OCI-LY1 (cell line): Measurements from ENCODE around the gene RAB3IL1.
"Not testable (repeated sequence)": the region's sequence is repeated elsewhere in the genome, so short reads cannot be mapped to it uniquely, and the experiment has no call there.

Source experiments
- H2AFZ ChIP-seq: fragments of 200-600 bp; sonication (generic), shearing (Covaris generic); 2 replicates; pipeline ENCODE4 v1.6.0; 2014; ENCODE audit warnings: antibody characterized with exemption, mild to moderate bottlenecking, low read length
- H3F3A ChIP-seq: fragments of 200-600 bp; sonication (generic), shearing (Covaris generic); 2 replicates; pipeline ENCODE4 v1.6.0; 2014; ENCODE audit warnings: mild to moderate bottlenecking, antibody characterized with exemption, low read length, moderate library complexity; ENCODE audit not compliant: insufficient read depth
- H3K27ac ChIP-seq: fragments of 200-600 bp; sonication (generic); 2 replicates; pipeline ENCODE4 v1.5.1; 2014; ENCODE audit warnings: low read length, mixed run types, mild to moderate bottlenecking, low read depth; ENCODE audit not compliant: poor library complexity, severe bottlenecking
- H3K27me3 ChIP-seq: fragments of 200-600 bp; sonication (generic); 2 replicates; pipeline ENCODE4 v1.6.0; 2014; ENCODE audit warnings: antibody characterized with exemption, mild to moderate bottlenecking, low read length, moderate library complexity; ENCODE audit not compliant: insufficient read depth
- H3K36me3 ChIP-seq: fragments of 200-600 bp; sonication (generic); 2 replicates; pipeline ENCODE4 v1.6.1; 2014; ENCODE audit warnings: mild to moderate bottlenecking, antibody characterized with exemption, low read length, moderate library complexity, mixed read lengths; ENCODE audit not compliant: insufficient read depth
- H3K4me1 ChIP-seq: fragments of 200-600 bp; sonication (generic); 2 replicates; pipeline ENCODE4 v1.5.1; 2014; ENCODE audit warnings: mild to moderate bottlenecking, low read length, moderate library complexity; ENCODE audit not compliant: insufficient read depth, severe bottlenecking
- H3K4me2 ChIP-seq: fragments of 200-600 bp; sonication (generic), shearing (Covaris generic); 2 replicates; pipeline ENCODE4 v1.6.1; 2014; ENCODE audit warnings: low read length
- H3K4me3 ChIP-seq: fragments of 200-600 bp; sonication (generic); 2 replicates; pipeline ENCODE4 v1.5.1; 2014; ENCODE audit warnings: low read length, low read depth, mild to moderate bottlenecking, mixed read lengths; ENCODE audit not compliant: poor library complexity, severe bottlenecking
- H3K79me2 ChIP-seq: fragments of 200-600 bp; shearing (Covaris generic); 2 replicates; pipeline ENCODE4 v1.6.1; 2016; ENCODE audit warnings: mixed run types, low read length, mixed read lengths; ENCODE audit not compliant: insufficient read depth
- H3K9ac ChIP-seq: fragments of 200-600 bp; sonication (generic), shearing (Covaris generic); 2 replicates; pipeline ENCODE4 v1.6.1; 2014; ENCODE audit warnings: mild to moderate bottlenecking, low read length, mixed read lengths
- H3K9me2 ChIP-seq: fragments of 200-600 bp; sonication (generic), shearing (Covaris generic); 2 replicates; pipeline ENCODE4 v1.6.1; 2014; ENCODE audit warnings: low read depth, mild to moderate bottlenecking, low read length, mixed read lengths
- H3K9me3 ChIP-seq: fragments of 200-600 bp; shearing (Covaris generic); 2 replicates; pipeline ENCODE4 v1.6.1; 2014; ENCODE audit warnings: low read length, mixed read lengths
- H4K20me1 ChIP-seq: fragments of 200-600 bp; sonication (generic), shearing (Covaris generic); 2 replicates; pipeline ENCODE4 v1.6.0; 2016; ENCODE audit warnings: mild to moderate bottlenecking, low read length; ENCODE audit not compliant: insufficient read depth
- EZH2 ChIP-seq: fragments of 200-600 bp; sonication (generic), shearing (Covaris generic); IDR thresholded peaks from 2 replicates; pipeline ENCODE4 v1.8.0; 2017; ENCODE audit warnings: borderline replicate concordance, mixed run types, mild to moderate bottlenecking, antibody characterized with exemption, low read length, moderate library complexity, mixed read lengths
- TF ChIP-seq, protein P1 (sequence below): fragments of 200-600 bp; sonication (generic), shearing (Covaris generic); IDR thresholded peaks from 2 replicates; pipeline ENCODE4 v1.5.1; 2017; ENCODE audit warnings: mild to moderate bottlenecking, antibody characterized with exemption, low read length, moderate library complexity, mixed read lengths

Gene RAB3IL1

GRCh38 chr11:61955422-61956135 lies 38.2 kb upstream of the RAB3IL1 start:
- no peak overlapping the region for H3K4me2 ChIP-seq
- no peaks in the 10 kb centered on the region for H3K79me2 ChIP-seq
- no peak overlapping the region for H2AFZ ChIP-seq
- no peak overlapping the region for H3K9ac ChIP-seq
- no peaks in the 10 kb centered on the region for H3K27me3 ChIP-seq
- H3K9me2 ChIP-seq = no peaks in the 10 kb centered on the region
- no peaks in the 10 kb centered on the region for H4K20me1 ChIP-seq
- H3K4me3 ChIP-seq = no peak overlapping the region
- no peak overlapping the region for H3K27ac ChIP-seq
- H3K4me1 ChIP-seq = no peaks in the 10 kb centered on the region
- no peaks in the 10 kb centered on the region for H3K36me3 ChIP-seq
- no peaks in the 10 kb centered on the region for H3K9me3 ChIP-seq
- no peaks in the 10 kb centered on the region for H3F3A ChIP-seq
- TF ChIP-seq EZH2 = no peak
- TF ChIP-seq, protein P1, sequence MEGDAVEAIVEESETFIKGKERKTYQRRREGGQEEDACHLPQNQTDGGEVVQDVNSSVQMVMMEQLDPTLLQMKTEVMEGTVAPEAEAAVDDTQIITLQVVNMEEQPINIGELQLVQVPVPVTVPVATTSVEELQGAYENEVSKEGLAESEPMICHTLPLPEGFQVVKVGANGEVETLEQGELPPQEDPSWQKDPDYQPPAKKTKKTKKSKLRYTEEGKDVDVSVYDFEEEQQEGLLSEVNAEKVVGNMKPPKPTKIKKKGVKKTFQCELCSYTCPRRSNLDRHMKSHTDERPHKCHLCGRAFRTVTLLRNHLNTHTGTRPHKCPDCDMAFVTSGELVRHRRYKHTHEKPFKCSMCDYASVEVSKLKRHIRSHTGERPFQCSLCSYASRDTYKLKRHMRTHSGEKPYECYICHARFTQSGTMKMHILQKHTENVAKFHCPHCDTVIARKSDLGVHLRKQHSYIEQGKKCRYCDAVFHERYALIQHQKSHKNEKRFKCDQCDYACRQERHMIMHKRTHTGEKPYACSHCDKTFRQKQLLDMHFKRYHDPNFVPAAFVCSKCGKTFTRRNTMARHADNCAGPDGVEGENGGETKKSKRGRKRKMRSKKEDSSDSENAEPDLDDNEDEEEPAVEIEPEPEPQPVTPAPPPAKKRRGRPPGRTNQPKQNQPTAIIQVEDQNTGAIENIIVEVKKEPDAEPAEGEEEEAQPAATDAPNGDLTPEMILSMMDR = no peak

GRCh38 chr11:61954851-61955421 lies 37.6 kb upstream of the RAB3IL1 start:
- H3K9me3 ChIP-seq = no peaks in the 10 kb centered on the region
- H3K4me1 ChIP-seq = no peaks in the 10 kb centered on the region
- H3K9ac ChIP-seq = no peak overlapping the region
- no peaks in the 10 kb centered on the region for H3F3A ChIP-seq
- H3K36me3 ChIP-seq = no peaks in the 10 kb centered on the region
- H3K4me3 ChIP-seq = no peak overlapping the region
- no peak overlapping the region for H2AFZ ChIP-seq
- H3K4me2 ChIP-seq = no peak overlapping the region
- H4K20me1 ChIP-seq = no peaks in the 10 kb centered on the region
- H3K9me2 ChIP-seq = no peaks in the 10 kb centered on the region
- H3K27ac ChIP-seq = no peak overlapping the region
- H3K27me3 ChIP-seq = no peaks in the 10 kb centered on the region
- no peaks in the 10 kb centered on the region for H3K79me2 ChIP-seq
- TF ChIP-seq, protein P1 = no peak
- no peak for TF ChIP-seq EZH2

GRCh38 chr11:61954106-61954850 lies 36.9 kb upstream of the RAB3IL1 start:
- Histone ChIP-seq H3K4me2 (no peak overlapping the region), H3F3A (no peaks in the 10 kb centered on the region), H4K20me1 (no peaks in the 10 kb centered on the region), H3K9ac (no peak overlapping the region), H3K79me2 (no peaks in the 10 kb centered on the region), H3K9me2 (no peaks in the 10 kb centered on the region), H3K4me1 (no peaks in the 10 kb centered on the region), H3K27me3 (no peaks in the 10 kb centered on the region), H3K4me3 (no peak overlapping the region), H2AFZ (no peak overlapping the region), H3K36me3 (no peaks in the 10 kb centered on the region), H3K9me3 (no peaks in the 10 kb centered on the region), H3K27ac (no peak overlapping the region)
- TF ChIP-seq, protein P1 = no peak

GRCh38 chr11:61953632-61954031 lies 36.3 kb upstream of the RAB3IL1 start:
- not testable (repeated sequence) for H3K9ac ChIP-seq, H3K36me3 ChIP-seq, H3K4me1 ChIP-seq, H2AFZ ChIP-seq, H3K9me3 ChIP-seq, H4K20me1 ChIP-seq, H3K9me2 ChIP-seq, H3K79me2 ChIP-seq, H3F3A ChIP-seq, H3K27me3 ChIP-seq, H3K27ac ChIP-seq, H3K4me2 ChIP-seq, H3K4me3 ChIP-seq
